GM18873 (cell line): ENCODE results near the gene ZNF423.
"Not testable (repeated sequence)": the region's sequence is repeated elsewhere in the genome, so short reads cannot be mapped to it uniquely, and the experiment has no call there.

ENCODE experiments used
- ATAC-seq: cut with Tn5 transposase; IDR thresholded peaks from one replicate; pipeline ENCODE4 v1.9.1; 2021; ENCODE audit warnings: mild to moderate bottlenecking, moderate library complexity, moderate number of reproducible peaks; ENCODE audit not compliant: unreplicated experiment, low FRiP score

ZNF423 gene

DNA sequence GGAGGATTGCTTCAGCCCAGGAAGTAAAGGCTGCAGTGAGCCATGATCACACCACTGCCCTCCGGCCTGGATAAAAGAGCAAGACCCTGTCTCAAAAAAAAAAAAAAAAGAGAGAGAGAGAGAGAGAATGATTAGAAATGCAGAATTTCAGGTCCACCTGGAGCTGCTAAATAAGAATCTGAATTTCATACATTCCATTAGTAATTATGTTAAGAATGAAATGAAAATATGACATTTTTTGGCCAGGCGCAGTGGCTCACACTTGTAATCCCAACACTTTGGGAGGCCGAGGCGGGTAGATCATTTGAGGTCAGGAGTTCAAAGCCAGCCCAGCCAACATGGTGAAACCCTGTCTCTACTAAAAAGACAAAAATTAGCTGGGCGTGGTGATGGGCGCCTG lies 178.3 kb downstream of the ZNF423 start:
- ATAC-seq, result not testable (repeated sequence)

DNA sequence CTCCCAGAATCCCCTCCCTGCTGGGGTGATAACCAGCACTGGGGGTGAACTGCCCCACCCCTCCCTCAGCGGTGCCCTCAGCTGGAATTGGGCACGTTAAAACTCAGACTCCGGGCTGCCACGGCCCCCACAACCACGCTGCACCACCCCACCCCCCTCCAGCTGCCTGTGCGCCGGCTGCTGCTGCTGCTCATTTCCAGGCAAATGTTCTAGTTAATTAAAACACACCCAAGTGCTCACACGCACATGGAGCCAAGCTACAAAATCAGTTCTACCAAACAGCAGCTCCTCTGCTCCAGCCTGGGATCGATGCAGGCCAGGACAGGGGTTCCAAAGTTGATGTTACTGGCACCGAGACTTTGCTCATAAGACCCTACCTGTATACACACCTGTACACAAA lies 180.5 kb downstream of the ZNF423 start:
- ATAC-seq, result no peak

DNA sequence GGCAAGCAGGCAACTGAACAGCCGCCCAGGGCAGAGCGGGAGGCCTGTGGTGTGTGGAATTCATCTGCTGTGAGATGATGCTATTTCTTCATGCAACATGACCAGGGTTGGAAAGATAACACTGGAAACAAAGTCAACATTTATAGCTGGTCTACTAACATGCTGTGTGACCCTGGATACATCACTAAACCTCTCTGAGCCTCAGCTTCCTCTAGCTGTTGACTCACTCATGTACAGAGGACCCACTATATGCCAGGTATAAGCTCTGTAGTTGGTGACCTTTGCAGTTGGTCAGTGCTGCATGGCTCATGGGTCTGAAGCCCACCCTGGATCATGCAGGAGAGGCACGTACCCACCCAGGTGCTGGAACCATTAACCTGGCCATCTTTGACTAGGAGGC lies 180.9 kb downstream of the ZNF423 start:
- ATAC-seq, result no peak

DNA sequence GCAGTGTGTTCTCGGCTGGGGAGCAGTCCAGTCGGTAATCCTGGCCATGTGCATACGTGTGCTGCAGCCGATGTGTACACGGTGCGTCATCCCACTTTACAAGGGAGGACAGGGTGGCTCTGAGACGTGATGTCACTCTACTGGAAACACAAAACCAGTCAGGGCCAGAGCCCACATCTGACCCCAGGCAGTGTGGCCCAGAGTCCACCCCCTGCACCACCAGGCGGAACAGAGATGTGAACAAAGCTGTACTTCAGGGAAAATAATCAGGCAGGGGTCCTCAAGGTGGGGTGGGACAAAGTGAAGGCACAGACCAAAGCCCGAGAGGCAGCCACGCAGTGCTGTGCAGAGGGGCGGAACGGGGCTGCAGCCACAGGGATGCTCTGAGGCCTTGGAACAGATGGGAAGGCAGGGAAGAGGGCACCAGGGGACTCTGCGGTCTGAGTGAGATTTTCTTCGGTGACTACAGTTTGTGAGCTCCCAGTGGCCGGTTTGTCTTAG lies 181.5 kb downstream of the ZNF423 start:
- no peak for ATAC-seq

DNA sequence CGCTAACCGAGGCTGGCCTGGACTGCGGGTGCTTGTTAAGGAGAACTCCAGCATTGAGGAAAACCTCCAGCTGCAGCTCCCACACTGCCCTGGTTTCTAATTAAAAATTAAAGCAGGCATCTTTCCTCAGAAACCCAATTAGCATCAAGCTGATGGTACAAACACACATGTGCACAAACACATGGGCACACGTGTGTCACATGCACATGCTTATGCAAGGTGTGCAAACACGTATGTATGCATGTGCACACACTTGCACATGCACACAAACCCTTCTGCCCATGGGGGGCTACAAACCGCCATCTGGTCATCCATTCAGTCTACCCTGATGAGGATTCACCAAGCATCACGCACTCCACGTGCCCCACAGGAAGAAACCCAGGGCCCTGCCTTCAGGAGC lies 182.5 kb downstream of the ZNF423 start:
- ATAC-seq, result no peak

DNA sequence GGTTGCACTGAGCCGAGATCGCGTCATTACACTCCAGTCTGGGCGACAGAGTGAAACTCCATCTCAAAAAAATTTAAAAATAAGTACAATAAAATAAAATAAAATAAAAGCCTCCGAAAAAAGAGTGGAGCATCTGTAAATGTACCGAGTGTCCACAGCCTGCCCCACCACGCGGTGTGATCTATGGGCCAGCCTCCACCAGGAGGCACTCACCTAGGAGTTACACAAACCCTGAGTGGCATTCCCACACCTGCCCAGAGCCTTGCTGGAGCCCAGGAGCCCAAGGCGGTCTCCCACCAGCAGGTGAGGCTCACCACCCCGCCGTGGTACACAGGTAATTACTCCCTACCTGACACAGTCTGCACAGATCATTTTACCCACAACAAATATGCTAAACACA lies 183.2 kb downstream of the ZNF423 start:
- ATAC-seq, result no peak

DNA sequence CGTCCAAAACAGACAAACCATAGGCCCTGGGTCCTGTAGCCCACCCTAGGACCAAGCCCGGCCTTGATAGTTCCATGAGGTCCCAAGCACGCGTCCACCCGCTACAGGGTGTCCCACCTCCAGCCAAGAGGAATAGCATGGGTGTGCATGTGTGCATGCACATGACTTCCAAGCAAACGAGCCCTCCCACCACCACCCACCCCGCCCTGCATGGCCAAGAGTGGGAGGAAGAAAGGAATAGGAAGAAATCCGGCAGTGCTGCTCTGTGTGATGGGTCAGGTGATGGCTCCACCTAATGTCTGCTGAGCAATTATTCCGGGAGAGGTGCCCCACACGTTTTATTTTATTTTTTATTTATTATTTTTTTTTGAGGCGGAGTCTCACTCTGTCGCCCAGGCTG lies 184.6 kb downstream of the ZNF423 start:
- no peak for ATAC-seq

DNA sequence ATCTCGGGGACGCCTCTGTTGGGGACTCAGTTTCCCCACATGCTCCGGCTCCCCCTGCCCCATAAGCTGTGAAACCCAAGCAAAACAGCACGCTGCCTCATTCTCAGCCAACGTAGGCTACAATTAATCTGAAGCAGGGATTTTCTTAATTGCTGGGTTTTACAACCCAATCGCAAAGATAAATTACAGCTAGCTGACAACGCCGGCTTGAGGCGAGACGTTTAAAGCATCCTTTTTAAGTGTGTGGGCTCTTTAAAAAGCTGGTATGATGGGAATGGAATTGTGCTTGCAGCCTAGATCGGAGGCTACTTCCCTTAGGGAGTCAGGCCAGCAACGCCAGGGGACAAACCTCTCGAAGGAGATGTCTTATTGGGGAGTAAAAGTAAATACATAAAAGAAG lies 185.3 kb downstream of the ZNF423 start:
- no peak for ATAC-seq

DNA sequence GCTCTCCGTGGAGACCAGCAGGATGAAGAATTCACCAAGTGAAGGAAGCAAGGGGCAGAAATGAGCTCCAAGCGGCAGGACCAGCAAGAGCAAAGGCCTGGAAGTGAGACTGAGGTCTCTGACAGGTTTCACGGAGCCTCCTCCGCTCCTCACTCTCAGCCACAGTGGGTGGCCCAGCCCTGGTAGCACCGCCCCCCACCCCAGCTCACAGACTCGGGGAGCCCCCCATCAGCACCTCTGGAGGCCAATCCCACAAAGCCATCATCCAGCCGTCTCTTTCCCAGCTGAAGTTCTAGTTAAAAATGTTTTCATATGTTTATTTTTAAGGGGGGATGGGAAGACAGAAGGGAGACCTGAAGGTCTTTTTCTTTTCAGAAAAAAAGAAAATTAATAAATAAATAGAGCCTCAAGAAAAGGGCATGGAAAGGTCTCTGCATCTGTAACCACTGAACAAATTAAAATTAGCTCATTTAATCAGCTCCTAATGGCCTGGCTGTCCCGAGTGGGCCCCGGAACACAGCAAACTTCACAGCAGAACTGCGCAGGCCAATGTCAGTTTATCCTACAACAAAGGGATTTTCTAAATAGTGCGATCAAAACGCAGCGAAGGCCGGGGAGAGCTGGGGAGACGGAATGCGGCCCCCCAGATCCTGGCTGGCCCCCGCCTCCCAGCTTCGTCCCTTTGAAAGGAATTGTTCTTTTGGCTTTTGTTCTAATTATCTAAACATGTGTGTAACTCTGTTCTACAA lies 190.3 kb downstream of the ZNF423 start:
- ATAC-seq, result no peak

DNA sequence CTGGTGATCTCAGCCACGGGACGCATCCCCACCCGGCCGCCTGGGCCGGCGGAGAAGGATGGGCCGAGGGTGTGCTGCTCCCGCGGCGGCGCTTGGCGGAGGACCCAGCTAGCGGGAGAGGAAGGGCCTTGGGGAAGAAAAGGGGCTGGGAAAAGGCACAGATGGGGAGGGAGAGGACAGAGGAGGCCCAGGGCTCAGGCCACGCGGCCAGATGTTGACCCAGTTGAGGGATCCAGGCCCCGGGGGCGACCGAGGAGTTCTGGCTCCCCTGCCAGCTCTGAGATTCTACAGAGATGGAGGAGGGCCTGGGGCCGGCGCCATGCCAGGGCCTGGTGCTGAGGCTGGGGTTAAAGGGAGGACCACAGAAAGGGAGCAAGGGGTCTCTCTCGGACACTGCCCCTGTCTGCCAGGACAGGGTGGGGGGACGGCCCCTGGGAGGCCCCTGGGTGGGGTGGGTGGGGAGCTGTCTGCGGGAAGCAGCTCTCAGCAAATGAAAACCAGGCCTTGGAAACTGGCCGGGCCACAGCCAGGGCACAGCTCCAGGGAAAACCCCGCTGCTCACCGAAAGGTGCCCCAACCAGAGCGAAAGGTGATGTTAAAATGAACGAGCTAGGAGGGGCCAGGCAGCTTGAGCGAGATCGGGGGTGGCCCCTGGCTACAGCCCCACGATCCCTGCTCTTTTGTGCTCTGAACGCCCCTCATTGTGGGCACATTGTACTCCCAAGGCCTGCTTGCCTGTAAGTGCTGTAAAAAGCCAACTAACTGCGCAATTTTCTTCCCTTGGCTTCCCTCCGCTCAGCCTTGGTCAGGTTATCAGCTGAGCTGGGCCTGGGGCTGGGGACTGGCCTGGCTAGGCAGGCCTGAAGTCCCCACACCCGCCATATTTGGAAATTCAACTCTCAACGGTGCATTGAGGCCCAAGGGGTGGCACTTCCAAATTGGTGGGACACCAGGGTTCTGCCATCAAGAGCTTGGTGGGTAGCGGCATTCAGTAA lies 191.4 kb downstream of the ZNF423 start:
- no peak for ATAC-seq

DNA sequence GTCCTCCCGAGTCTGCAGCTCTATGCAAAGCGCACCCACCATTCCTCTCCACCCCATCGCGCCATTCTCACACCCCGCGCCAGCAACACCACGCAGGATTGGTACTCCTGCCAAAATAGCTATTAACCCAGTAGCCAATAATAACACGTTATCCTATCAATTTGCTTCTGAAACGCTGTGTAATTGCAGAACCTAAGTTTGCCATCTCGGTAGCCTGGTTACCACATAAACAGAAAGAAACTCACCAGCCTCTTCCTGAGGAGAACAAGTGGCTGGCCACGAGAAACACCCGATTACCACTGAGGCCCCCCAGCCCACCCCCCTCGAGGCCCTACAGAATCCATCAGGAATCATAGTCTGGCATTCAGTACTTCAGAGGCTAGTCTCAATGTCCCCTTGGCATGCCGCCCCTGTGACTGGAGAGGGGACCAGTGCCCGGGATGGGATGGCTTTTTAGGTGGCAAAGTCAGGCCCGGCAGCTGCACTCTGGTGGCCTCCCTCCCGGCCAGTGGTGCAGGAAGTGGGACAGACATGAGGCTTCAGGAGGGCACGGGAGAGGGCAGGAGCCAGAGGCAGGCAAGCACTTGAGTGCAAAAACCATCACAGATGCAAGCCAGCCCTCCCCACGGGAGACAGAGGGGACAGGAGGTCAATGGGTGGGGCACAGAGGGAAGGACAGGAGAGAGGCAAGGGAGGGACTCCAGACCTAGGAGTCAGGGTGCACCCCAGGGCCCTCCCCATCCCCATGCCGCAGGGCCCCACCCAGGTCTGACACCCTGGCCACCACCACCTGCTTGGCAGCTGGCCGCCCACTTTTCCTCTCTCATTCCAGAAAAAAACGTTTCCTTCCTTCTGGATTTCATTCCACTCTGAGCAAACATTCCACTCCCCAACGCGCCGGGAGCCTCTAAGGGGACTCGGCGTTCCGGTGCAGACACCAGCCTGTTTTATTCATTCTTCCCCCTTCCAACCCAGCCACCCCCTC lies 192.5 kb downstream of the ZNF423 start:
- ATAC-seq, result no peak

DNA sequence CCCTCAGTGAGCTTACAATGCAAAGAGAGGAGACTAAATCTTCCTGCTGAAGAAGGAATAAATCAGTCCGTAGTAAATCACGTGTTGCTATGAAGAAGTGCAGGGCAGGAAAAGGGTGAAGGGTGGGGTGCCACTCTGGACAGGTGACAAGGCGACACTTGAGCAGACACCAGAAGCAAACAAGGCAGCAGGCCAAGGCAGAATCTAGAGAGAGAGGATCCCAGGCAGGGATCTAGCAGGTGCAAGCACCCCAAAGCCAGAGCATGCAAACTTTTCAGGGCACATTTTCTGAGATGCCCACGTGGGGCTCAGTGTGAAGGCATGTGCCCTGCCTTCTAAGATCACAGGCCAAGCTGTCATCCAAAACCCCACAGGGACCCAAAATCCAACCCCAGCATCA lies 193.3 kb downstream of the ZNF423 start:
- ATAC-seq, result no peak

DNA sequence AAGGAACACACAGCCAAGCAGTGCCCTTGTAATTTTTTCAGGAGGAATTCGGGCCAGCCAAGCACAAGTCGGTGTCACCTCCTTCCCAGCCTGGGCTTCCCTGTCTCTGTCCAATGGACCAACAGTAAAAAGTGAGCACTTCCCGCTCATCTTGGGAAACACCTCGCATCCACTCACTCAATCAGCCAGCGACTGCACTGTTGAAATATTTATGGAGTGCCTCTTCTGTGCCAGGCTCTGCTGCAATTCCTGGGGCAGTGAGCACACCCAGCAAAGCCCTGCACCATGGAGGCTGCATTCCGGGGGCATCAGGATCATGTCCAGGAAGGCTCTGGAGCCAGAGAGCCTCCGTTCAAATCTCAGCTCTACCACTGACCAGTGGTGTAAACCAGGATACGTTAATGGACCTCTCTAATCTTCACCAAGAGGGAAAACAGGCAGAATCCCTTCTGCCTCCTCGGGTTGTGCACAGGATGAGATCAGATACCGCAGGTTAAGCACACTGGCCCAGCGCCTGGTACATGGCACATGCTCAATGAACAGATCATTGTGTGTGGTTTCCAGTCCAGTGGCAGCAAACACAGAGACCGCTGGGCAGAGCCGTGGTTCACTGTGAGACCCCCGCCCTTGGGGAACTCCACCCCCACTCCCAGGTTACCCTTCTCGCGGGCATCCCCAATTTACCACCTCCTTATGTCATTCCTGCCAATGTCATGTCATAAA lies 194.3 kb downstream of the ZNF423 start:
- no peak for ATAC-seq

DNA sequence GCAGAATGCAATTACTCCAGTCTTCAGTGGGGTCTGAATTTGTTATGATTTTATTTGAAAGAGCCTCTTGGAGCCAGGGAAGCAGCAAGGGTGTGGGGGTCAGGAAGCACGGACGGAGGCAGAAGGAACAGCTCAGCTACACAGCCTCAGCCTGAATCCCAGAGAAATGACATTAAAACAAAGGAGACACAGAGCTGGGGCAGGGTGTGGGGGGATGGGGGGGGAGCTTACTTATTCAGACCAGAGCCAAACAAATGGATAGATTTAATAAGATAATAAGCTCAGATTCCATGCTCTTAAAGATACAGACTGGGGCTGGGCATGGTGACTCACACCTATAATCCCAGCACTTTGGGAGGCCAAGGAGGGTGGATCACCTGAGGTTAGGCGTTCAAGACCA lies 195.3 kb downstream of the ZNF423 start:
- ATAC-seq, result no peak

DNA sequence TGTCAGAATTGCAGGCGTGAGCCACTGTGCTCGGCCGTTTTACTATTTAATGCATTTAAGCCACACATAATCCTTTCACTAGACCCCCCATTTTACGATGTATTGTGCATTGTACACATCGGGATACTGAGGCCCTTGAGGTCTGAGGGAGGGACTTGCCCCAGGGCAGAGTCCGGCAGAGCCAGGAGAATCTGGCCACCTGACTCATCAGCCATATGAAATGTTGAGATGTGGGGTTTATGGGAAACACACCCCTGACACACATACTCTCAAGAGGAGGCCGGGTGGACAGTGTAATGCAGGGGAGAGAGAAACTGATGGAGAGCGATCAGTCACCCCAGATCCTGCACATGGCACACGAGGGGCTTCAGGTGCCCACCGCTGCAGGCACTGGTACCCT lies 196.6 kb downstream of the ZNF423 start:
- no peak for ATAC-seq

DNA sequence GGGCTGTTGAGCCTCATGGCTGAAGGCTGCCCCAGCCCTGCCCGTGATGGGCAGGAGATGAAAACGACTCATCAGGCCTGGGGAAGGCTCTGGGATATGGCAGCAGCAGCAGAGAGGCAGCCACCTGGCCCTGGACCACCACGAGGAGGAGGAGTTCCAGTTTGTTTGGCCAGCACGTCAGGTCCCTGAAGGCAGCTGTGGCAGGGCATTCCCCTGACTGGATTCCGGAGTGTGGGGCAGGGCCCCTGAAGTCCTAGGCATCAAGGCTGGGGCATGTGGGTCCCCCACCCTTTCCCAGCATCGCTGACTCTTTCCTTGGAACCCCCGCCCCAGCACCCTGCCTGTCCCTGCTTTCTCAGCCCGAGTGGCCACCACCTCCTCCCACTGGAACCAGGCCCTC lies 197.4 kb downstream of the ZNF423 start:
- no peak for ATAC-seq

DNA sequence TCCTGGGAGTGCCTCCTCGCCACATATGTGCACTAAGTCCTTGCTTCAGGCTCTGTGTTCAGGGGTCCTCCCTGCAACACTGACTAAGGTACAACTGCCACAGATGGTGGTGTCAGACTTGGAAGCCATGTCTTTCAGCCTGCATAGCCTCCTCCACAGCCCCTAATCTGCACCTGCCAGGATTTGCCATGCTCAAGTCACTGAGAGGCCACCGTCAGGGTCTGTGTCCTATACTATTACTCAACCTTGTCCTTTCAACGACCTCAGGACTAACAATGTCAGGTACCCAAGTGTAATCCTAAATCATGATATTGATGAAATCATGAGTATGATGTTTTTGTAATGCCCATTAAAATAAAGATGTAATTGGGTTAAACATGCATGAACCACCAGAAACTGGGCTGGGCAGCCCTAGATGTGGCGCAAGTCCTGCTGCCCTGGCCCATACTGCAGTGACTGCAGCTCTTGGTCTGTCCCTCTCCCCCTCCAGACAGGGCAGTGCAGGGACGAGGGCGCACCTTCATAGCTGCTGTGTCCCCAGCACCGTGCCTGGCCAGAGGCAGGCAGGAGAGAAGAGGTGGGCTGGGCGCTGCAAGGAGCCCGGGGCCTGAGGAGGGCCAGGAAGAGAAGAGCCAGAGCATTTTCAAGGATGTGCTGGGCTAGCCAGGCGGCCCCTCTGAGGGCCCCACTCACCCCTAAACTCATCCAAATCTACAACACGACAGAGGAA lies 198.0 kb downstream of the ZNF423 start:
- ATAC-seq, result no peak

DNA sequence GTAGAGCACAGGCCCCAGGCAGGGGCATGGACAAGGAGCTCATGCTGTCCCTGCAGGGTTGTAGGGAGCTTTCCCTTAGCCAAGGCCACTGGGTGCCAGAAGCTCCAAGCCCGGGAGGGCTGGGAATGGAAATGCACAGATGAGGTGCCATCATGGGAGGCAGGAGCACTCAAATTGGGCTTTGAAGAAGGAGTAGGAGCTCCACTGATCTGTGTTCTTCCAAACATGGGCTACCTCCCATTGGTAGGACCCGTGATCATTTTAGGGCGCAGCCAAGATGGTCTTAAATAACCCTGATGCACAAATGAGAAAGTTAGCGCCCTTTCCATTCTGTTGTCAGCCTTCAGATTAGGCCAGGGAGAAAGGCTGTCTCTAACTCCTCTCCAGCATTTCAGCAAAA lies 201.5 kb downstream of the ZNF423 start:
- no peak for ATAC-seq

DNA sequence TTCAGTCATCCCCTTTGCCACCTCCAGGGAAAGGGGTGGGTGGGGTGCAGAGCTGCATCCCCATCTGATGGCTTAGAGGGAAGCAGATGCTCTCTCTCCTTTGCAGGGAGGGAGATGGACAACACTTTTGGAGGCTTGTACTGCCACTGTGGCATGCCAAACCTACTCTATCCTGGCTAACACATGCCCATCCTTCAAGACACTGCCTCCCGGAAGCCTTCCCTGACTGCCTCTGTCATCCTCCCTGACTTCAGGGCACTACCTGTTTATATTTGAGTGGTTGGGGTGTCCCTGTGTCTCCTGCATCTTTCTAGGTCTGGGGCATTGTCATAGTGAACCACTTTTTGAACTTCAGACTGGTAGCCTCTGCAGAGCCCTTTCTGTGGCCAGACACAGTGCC lies 202.3 kb downstream of the ZNF423 start:
- no peak for ATAC-seq
